Mucosa of stomach (tissue), 1 donor: ENCODE data around the gene REV1.

Source experiments
- H3K27me3 ChIP-seq: one replicate; pipeline ENCODE4 v1.7.0; 2013; ENCODE audit warnings: mild to moderate bottlenecking, low read length; ENCODE audit not compliant: control insufficient read depth, insufficient read depth
- H3K36me3 ChIP-seq: one replicate; pipeline ENCODE4 v1.7.0; 2013; ENCODE audit warnings: low read length; ENCODE audit not compliant: control insufficient read depth, insufficient read depth
- H3K4me1 ChIP-seq: one replicate; pipeline ENCODE4 v1.7.0; 2013; ENCODE audit warnings: mild to moderate bottlenecking, low read length; ENCODE audit not compliant: control insufficient read depth, insufficient read depth
- H3K4me3 ChIP-seq: one replicate; pipeline ENCODE4 v1.7.0; 2013; ENCODE audit warnings: low read length
- H3K9ac ChIP-seq: one replicate; pipeline ENCODE4 v1.7.0; 2013; ENCODE audit warnings: mild to moderate bottlenecking, low read length, moderate library complexity
- H3K9me3 ChIP-seq: one replicate; pipeline ENCODE4 v1.7.0; 2013; ENCODE audit warnings: mild to moderate bottlenecking, low read length, moderate library complexity; ENCODE audit not compliant: control insufficient read depth
- donor health status: Pancreatic carcinoma.

REV1 gene

GRCh38 chr2:99489761-99490622 lies at the start of gene REV1:
Gene REV1, minus strand, starts transcription at chr2:99490017. Its CDS starts 25,042 bp downstream, at chr2:99464975.
- peaks cover 5% of the 10 kb centered on the region for H3K4me1 ChIP-seq
- H3K4me3 ChIP-seq: peak within 1 kb of the TSS; percentile 77
- no peaks in the 10 kb centered on the region for H3K27me3 ChIP-seq
- H3K9me3 ChIP-seq: no peaks in the 10 kb centered on the region
- H3K36me3 ChIP-seq: no peaks in the 10 kb centered on the region
- peak within 1 kb of the TSS; percentile 81 for H3K9ac ChIP-seq

- H3K27me3 ChIP-seq: no peaks in the 10 kb centered on the region
- no peak overlapping the region for H3K4me3 ChIP-seq
- no peak overlapping the region for H3K9ac ChIP-seq
- H3K4me1 ChIP-seq: no peaks in the 10 kb centered on the region
- H3K9me3 ChIP-seq: no peaks in the 10 kb centered on the region
- H3K36me3 ChIP-seq: no peaks in the 10 kb centered on the region
Observed at GRCh38 chr2:99537910-99538485, 48.2 kb upstream of the REV1 start.

GRCh38 chr2:99524056-99524455 lies 34.2 kb upstream of the REV1 start:
- Histone ChIP-seq H3K4me3 (no peak overlapping the region), H3K27me3 (no peaks in the 10 kb centered on the region), H3K36me3 (no peaks in the 10 kb centered on the region), H3K4me1 (no peaks in the 10 kb centered on the region), H3K9ac (no peak overlapping the region), H3K9me3 (no peaks in the 10 kb centered on the region)

GRCh38 chr2:99522157-99522556 lies 32.3 kb upstream of the REV1 start:
- H3K4me1 ChIP-seq: no peaks in the 10 kb centered on the region
- H3K36me3 ChIP-seq: no peaks in the 10 kb centered on the region

GRCh38 chr2:99520813-99521212 lies 31.0 kb upstream of the REV1 start:
- no peaks in the 10 kb centered on the region for H3K9me3 ChIP-seq
- no peaks in the 10 kb centered on the region for H3K4me1 ChIP-seq
- H3K9ac ChIP-seq: no peak overlapping the region
- H3K36me3 ChIP-seq: no peaks in the 10 kb centered on the region
- no peaks in the 10 kb centered on the region for H3K27me3 ChIP-seq
- no peak overlapping the region for H3K4me3 ChIP-seq

More at GRCh38 chr2:99522157-99522556, 32.3 kb upstream of the REV1 start:
- Histone ChIP-seq H3K9me3 (no peaks in the 10 kb centered on the region), H3K4me3 (no peak overlapping the region), H3K27me3 (no peaks in the 10 kb centered on the region), H3K9ac (no peak overlapping the region)

- Histone ChIP-seq H3K27me3 (no peaks in the 10 kb centered on the region), H3K4me1 (no peaks in the 10 kb centered on the region), H3K9ac (no peak overlapping the region), H3K9me3 (no peaks in the 10 kb centered on the region), H3K36me3 (no peaks in the 10 kb centered on the region), H3K4me3 (no peak overlapping the region)
Observed at GRCh38 chr2:99520195-99520594, 30.4 kb upstream of the REV1 start.

GRCh38 chr2:99514357-99514756 lies 24.5 kb upstream of the REV1 start:
- H3K36me3 ChIP-seq: no peaks in the 10 kb centered on the region
- no peaks in the 10 kb centered on the region for H3K9me3 ChIP-seq
- H3K27me3 ChIP-seq: no peaks in the 10 kb centered on the region
- H3K9ac ChIP-seq: no peak overlapping the region
- no peak overlapping the region for H3K4me3 ChIP-seq
- no peaks in the 10 kb centered on the region for H3K4me1 ChIP-seq

GRCh38 chr2:99512181-99512591 lies 22.4 kb upstream of the REV1 start:
- no peaks in the 10 kb centered on the region for H3K9me3 ChIP-seq
- no peak overlapping the region for H3K9ac ChIP-seq
- H3K27me3 ChIP-seq: no peaks in the 10 kb centered on the region
- H3K36me3 ChIP-seq: no peaks in the 10 kb centered on the region
- no peak overlapping the region for H3K4me3 ChIP-seq
- no peaks in the 10 kb centered on the region for H3K4me1 ChIP-seq

- no peaks in the 10 kb centered on the region for H3K36me3 ChIP-seq
- no peak overlapping the region for H3K9ac ChIP-seq
- no peaks in the 10 kb centered on the region for H3K4me1 ChIP-seq
- H3K27me3 ChIP-seq: no peaks in the 10 kb centered on the region
- H3K4me3 ChIP-seq: no peak overlapping the region
- no peaks in the 10 kb centered on the region for H3K9me3 ChIP-seq
Observed at GRCh38 chr2:99509387-99509786, 19.6 kb upstream of the REV1 start.

GRCh38 chr2:99507937-99508818 lies 18.4 kb upstream of the REV1 start:
- H3K4me1 ChIP-seq: peaks cover 6% of the 10 kb centered on the region
- no peak overlapping the region for H3K4me3 ChIP-seq
- no peaks in the 10 kb centered on the region for H3K36me3 ChIP-seq
- no peak overlapping the region for H3K9ac ChIP-seq
- H3K9me3 ChIP-seq: no peaks in the 10 kb centered on the region
- no peaks in the 10 kb centered on the region for H3K27me3 ChIP-seq

GRCh38 chr2:99504844-99505584 lies 15.2 kb upstream of the REV1 start:
- no peaks in the 10 kb centered on the region for H3K36me3 ChIP-seq
- H3K27me3 ChIP-seq: no peaks in the 10 kb centered on the region
- H3K4me3 ChIP-seq: no peak overlapping the region
- H3K4me1 ChIP-seq: peaks cover 6% of the 10 kb centered on the region
- H3K9me3 ChIP-seq: no peaks in the 10 kb centered on the region
- no peak overlapping the region for H3K9ac ChIP-seq
